ENCODE measurements around the gene ZNF284. TPM values are rescaled to one million over a fixed set of nuclear protein-coding genes. Genes with fewer than 3 reads are reported as not detected.

The ZNF284 gene
- total RNA-seq, 2 donors from 2014 or later: 1.3 to 1.8 TPM

- intact Hi-C loops (cut with DNase I): no loop called here
- no peaks in the 10 kb centered on the region for H3K9me3 ChIP-seq
- peak overlapping the region; percentile 49 to 64 for H3K4me3 ChIP-seq
- no peaks in the 10 kb centered on the region for H3K36me3 ChIP-seq
- H3K27ac ChIP-seq: peak overlapping the region; percentile 37 to 55
- H3K4me1 ChIP-seq (replicated peaks): peaks cover 4% of the 10 kb centered on the region
- DNase-seq (ENCODE audit: low spot score): no peak
- TF ChIP-seq POLR2A (IDR thresholded peaks at IDR 0.05) (no peak), CTCF (IDR thresholded peaks at IDR 0.05) (no peak), POLR2AphosphoS5 (IDR thresholded peaks at IDR 0.05) (no peak)
- WGBS: 16% methylated on average over 18 of the region's 18 CpGs
- H3K27me3 ChIP-seq (replicated peaks; ENCODE audit: insufficient read depth): no peaks in the 10 kb centered on the region
These were observed 813 bp downstream of the ZNF284 start for GRCh38 chr19:44072543-44073401.

- Histone ChIP-seq H3K36me3 (no peaks in the 10 kb centered on the region), H3K9me3 (no peaks in the 10 kb centered on the region), H3K27me3 (replicated peaks; ENCODE audit: insufficient read depth) (no peaks in the 10 kb centered on the region), H3K27ac (no peak overlapping the region), H3K4me1 (replicated peaks) (peaks cover 4% of the 10 kb centered on the region), H3K4me3 (no peak overlapping the region)
- intact Hi-C loops (cut with DNase I): no loop called here
- WGBS: 87% methylated on average over 2 of the region's 2 CpGs
- DNase-seq (ENCODE audit: low spot score): no peak
- TF ChIP-seq POLR2AphosphoS5 (IDR thresholded peaks at IDR 0.05) (no peak), CTCF (IDR thresholded peaks at IDR 0.05) (no peak), POLR2A (IDR thresholded peaks at IDR 0.05) (no peak)
These were observed 4.4 kb downstream of the ZNF284 start for GRCh38 chr19:44076325-44076724.

GRCh38 chr19:44092108-44092507 is 20.1 kb downstream of the ZNF284 start:
- Histone ChIP-seq H3K4me1 (replicated peaks) (no peaks in the 10 kb centered on the region), H3K36me3 (no peaks in the 10 kb centered on the region), H3K27ac (no peak overlapping the region), H3K9me3 (no peaks in the 10 kb centered on the region), H3K4me3 (no peak overlapping the region), H3K27me3 (replicated peaks; ENCODE audit: insufficient read depth) (no peaks in the 10 kb centered on the region)
- TF ChIP-seq CTCF (IDR thresholded peaks at IDR 0.05) (no peak), POLR2A (IDR thresholded peaks at IDR 0.05) (no peak), POLR2AphosphoS5 (IDR thresholded peaks at IDR 0.05) (no peak)
- 52% methylated on average over 4 of the region's 4 CpGs for WGBS
- DNase-seq (ENCODE audit: low spot score): no peak
- intact Hi-C loops (cut with DNase I): loop anchor here (10.0 kb wide), 1 partner anchor 87 kb away; the partner anchor contains the start of gene ZNF230

GRCh38 chr19:44093931-44094765 is 22.2 kb downstream of the ZNF284 start, which contains the start of gene ZNF224:
Gene ZNF224, plus strand, starts transcription at chr19:44094361. Its CDS starts 3,513 bp downstream, at chr19:44097874.
- peak; percentile 93 for DNase-seq (ENCODE audit: low spot score)
- peak within 1 kb of the TSS; percentile 65 to 74 for H3K4me3 ChIP-seq
- H3K4me1 ChIP-seq (replicated peaks): no peaks in the 10 kb centered on the region
- 0% methylated on average over 50 of the region's 50 CpGs for WGBS
- TF ChIP-seq POLR2A (IDR thresholded peaks at IDR 0.05) (no peak), CTCF (IDR thresholded peaks at IDR 0.05) (no peak), POLR2AphosphoS5 (IDR thresholded peaks at IDR 0.05) (peak; percentile 91)
- H3K27ac ChIP-seq: peak within 1 kb of the TSS; percentile 71 to 72
- intact Hi-C loops (cut with DNase I): loop anchor here (10.0 kb wide), 1 partner anchor 89 kb away; the partner anchor contains the start of gene ZNF230
- H3K27me3 ChIP-seq (replicated peaks; ENCODE audit: insufficient read depth): no peaks in the 10 kb centered on the region
- no peaks in the 10 kb centered on the region for H3K36me3 ChIP-seq
- no peaks in the 10 kb centered on the region for H3K9me3 ChIP-seq
